ENCODE data around the gene MVD. TPM values are rescaled to one million over a fixed set of nuclear protein-coding genes. Genes with fewer than 3 reads are reported as not detected.

Gene MVD
- polyA plus RNA-seq, 3 donors = 9.0 to 17.9 (median 12.2) TPM

GRCh38 chr16:88684569-88685155 lies 21.8 kb upstream of the MVD start:
- 54% methylated on average over 13 of the region's 15 CpGs for WGBS (ENCODE audit: insufficient coverage)
- intact Hi-C loops (cut with micrococcal nuclease) = loop anchor here (2.0 to 10.0 kb wide), 4 partner anchors 22 to 90 kb away; partner anchors contain the start of genes CYBA (in 1 of the 2), IL17C (in 1 of the 2) and MVD (in 1 of the 2)
- peak overlapping the region; percentile 80 to 86 for H3K4me3 Mint-ChIP-seq
- peak overlapping the region; percentile 91 for H3K4me2 ChIP-seq (replicated peaks; ENCODE audit: extremely low read depth, low read length, poor library complexity, severe bottlenecking)
- H3K27me3 ChIP-seq (ENCODE audit: control insufficient read depth in 2 of 2, insufficient read depth in 2 of 2, low read length in 2 of 2) = no peaks in the 10 kb centered on the region
- H3K27me3 Mint-ChIP-seq (ENCODE audit: low read depth in 3 of 3) = peaks cover 10 to 19% (median 12%) of the 10 kb centered on the region in 3 donors
- H3K9ac ChIP-seq (ENCODE audit: insufficient read depth, low read length, poor library complexity, severe bottlenecking) = peak overlapping the region; percentile 42
- no peaks in the 10 kb centered on the region for H3K9me3 Mint-ChIP-seq
- H3K4me1 ChIP-seq (ENCODE audit: control insufficient read depth in 1 of 2, insufficient read depth in 2 of 2, low read length in 2 of 2) = peaks cover 66 to 74% of the 10 kb centered on the region in 2 donors
- peaks cover 22% of the 10 kb centered on the region for H3K79me2 ChIP-seq (ENCODE audit: insufficient read depth, low read length)
- no peak overlapping the region for H2AFZ ChIP-seq (ENCODE audit: insufficient read depth, low read depth, low read length, poor library complexity, severe bottlenecking)
- TF ChIP-seq CTCF (IDR thresholded peaks at IDR 0.05) = no peak
- H3K27ac ChIP-seq (ENCODE audit: low read depth in 1 of 2, low read length in 2 of 2) = peak overlapping the region; percentile 41 to 46
- DNase-seq = no peak
- H3K36me3 Mint-ChIP-seq = peaks cover 15 to 23% of the 10 kb centered on the region in 2 donors
- H3K4me1 Mint-ChIP-seq = peaks cover 61% of the 10 kb centered on the region
- H3K9me3 ChIP-seq (replicated peaks in 1 of 2; ENCODE audit: control insufficient read depth in 1 of 2, insufficient read depth in 1 of 2, low read length in 2 of 2) = no peaks in the 10 kb centered on the region
- peaks cover 0 to 8% of the 10 kb centered on the region in 2 donors for H3K36me3 ChIP-seq (replicated peaks in 1 of 2; ENCODE audit: control insufficient read depth in 1 of 2, insufficient read depth in 2 of 2, low read length in 2 of 2)
- H3K27ac Mint-ChIP-seq = peak overlapping the region; percentile 51 to 87 (median 74)
- peaks cover 4% of the 10 kb centered on the region for H4K20me1 ChIP-seq (ENCODE audit: insufficient read depth, low read length)
- H3K4me3 ChIP-seq (replicated peaks in 1 of 3; ENCODE audit: low read depth in 2 of 3, low read length in 3 of 3) = peak overlapping the region in 1 of 3 experiments; percentile 94

- peak overlapping the region; percentile 56 to 84 for H3K4me3 Mint-ChIP-seq
- H2AFZ ChIP-seq (ENCODE audit: insufficient read depth, low read depth, low read length, poor library complexity, severe bottlenecking) = peak overlapping the region; percentile 60
- peak overlapping the region in 1 of 3 experiments; percentile 66 for H3K4me3 ChIP-seq (replicated peaks in 1 of 3; ENCODE audit: low read depth in 2 of 3, low read length in 3 of 3)
- peak overlapping the region; percentile 67 for H3K4me2 ChIP-seq (replicated peaks; ENCODE audit: extremely low read depth, low read length, poor library complexity, severe bottlenecking)
- WGBS (ENCODE audit: insufficient coverage) = 13% methylated on average over 20 of the region's 21 CpGs
- DNase-seq = peak; percentile 88 to 93 (median 93)
- no peaks in the 10 kb centered on the region for H3K9me3 Mint-ChIP-seq
- no peak for TF ChIP-seq CTCF (IDR thresholded peaks at IDR 0.05)
- H3K79me2 ChIP-seq (ENCODE audit: insufficient read depth, low read length) = peaks cover 22% of the 10 kb centered on the region
- H3K4me1 Mint-ChIP-seq = peaks cover 53% of the 10 kb centered on the region
- intact Hi-C loops (cut with micrococcal nuclease) = loop anchor here (1.0 to 10.0 kb wide), 3 partner anchors 19 to 87 kb away; partner anchors contain the start of gene IL17C (in 1 of the 2)
- peaks cover 2% of the 10 kb centered on the region for H4K20me1 ChIP-seq (ENCODE audit: insufficient read depth, low read length)
- peaks cover 25 to 32% of the 10 kb centered on the region in 2 donors for H3K36me3 ChIP-seq (replicated peaks in 1 of 2; ENCODE audit: control insufficient read depth in 1 of 2, insufficient read depth in 2 of 2, low read length in 2 of 2)
- no peaks in the 10 kb centered on the region for H3K27me3 ChIP-seq (ENCODE audit: control insufficient read depth in 2 of 2, insufficient read depth in 2 of 2, low read length in 2 of 2)
- peaks cover 29 to 50% of the 10 kb centered on the region in 2 donors for H3K36me3 Mint-ChIP-seq
- no peaks in the 10 kb centered on the region for H3K9me3 ChIP-seq (replicated peaks in 1 of 2; ENCODE audit: control insufficient read depth in 1 of 2, insufficient read depth in 1 of 2, low read length in 2 of 2)
- peaks cover 0 to 2% (median 2%) of the 10 kb centered on the region in 3 donors for H3K27me3 Mint-ChIP-seq (ENCODE audit: low read depth in 3 of 3)
- H3K27ac Mint-ChIP-seq = peak overlapping the region; percentile 93 to 96 (median 95)
- H3K4me1 ChIP-seq (ENCODE audit: control insufficient read depth in 1 of 2, insufficient read depth in 2 of 2, low read length in 2 of 2) = peaks cover 62 to 69% of the 10 kb centered on the region in 2 donors
- peak overlapping the region; percentile 66 for H3K9ac ChIP-seq (ENCODE audit: insufficient read depth, low read length, poor library complexity, severe bottlenecking)
- peak overlapping the region; percentile 80 to 91 for H3K27ac ChIP-seq (ENCODE audit: low read depth in 1 of 2, low read length in 2 of 2)
These were observed 19.0 kb upstream of the MVD start for GRCh38 chr16:88681709-88682451.

Measured in CD14-positive monocyte (primary cell).